Daoy (cell line): ENCODE results near the gene DBET. TPM values are rescaled to one million over a fixed set of nuclear protein-coding genes. Genes with fewer than 3 reads are reported as not detected.
"Not testable (repeated sequence)": the region's sequence is repeated elsewhere in the genome, so short reads cannot be mapped to it uniquely, and the experiment has no call there.

Experiments used
- DNase-seq: peaks from one replicate; pipeline ENCODE4 v3.0.0-alpha.2; 2015; ENCODE audit warnings: low read depth
- total RNA-seq: library from RNA; depleted of rRNA; stranded (reverse); fragments of >200 nt; shearing (Covaris generic); gene quantifications from 2 replicates; pipeline ENCODE4 v1.2.3, GENCODE V29; 2014

Gene DBET
- total RNA-seq, 1 experiment from 2014 or later = not detected

GRCh38 chr4:190049378-190050239, 14.7 kb upstream of the DBET start:
- not testable (repeated sequence) for DNase-seq

- DNase-seq = not testable (repeated sequence)
Observed at GRCh38 chr4:190058997-190059396, 5.3 kb upstream of the DBET start.

- DNase-seq = not testable (repeated sequence)
Observed at GRCh38 chr4:190064805-190065204, 503 bp downstream of the DBET start.

GRCh38 chr4:190068351-190068750, 4.0 kb downstream of the DBET start:
- not testable (repeated sequence) for DNase-seq

DNA sequence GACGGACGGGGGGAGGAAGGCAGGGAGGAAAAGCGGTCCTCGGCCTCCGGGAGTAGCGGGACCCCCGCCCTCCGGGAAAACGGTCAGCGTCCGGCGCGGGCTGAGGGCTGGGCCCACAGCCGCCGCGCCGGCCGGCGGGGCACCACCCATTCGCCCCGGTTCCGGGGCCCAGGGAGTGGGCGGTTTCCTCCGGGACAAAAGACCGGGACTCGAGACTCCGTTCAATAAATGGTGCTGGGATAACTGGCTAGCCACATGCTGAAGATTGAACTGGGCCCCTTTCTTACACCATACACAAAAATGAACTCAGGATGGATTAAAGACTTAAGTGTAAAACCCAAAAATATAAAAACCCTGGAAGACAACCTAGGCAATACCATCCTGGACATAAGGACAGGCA, 28.8 kb downstream of the DBET start:
- DNase-seq = not testable (repeated sequence)

- not testable (repeated sequence) for DNase-seq
Observed at GRCh38 chr4:190094031-190094430, 29.7 kb downstream of the DBET start.

- DNase-seq = not testable (repeated sequence)
Observed at GRCh38 chr4:190095335-190095734, 31.0 kb downstream of the DBET start.

DNA sequence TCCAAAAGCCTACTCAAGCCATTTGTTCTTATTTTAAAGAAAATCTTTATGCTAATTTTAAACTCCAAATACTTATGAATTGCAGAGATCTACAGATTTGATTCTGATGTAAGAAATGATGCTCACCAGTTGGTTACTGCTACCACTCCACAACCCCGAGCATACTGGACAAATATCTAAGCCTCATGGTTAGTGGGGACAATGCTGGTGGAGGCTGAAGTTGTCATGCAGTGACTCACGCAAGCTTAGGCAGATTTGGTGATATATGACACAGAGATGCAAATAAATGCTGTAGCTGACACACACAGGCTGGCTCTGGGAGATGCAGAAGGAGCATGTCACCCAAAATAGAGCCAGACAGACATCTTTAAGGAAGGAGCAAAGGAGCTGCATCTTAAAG, 35.3 kb downstream of the DBET start:
- not testable (repeated sequence) for DNase-seq

DNA sequence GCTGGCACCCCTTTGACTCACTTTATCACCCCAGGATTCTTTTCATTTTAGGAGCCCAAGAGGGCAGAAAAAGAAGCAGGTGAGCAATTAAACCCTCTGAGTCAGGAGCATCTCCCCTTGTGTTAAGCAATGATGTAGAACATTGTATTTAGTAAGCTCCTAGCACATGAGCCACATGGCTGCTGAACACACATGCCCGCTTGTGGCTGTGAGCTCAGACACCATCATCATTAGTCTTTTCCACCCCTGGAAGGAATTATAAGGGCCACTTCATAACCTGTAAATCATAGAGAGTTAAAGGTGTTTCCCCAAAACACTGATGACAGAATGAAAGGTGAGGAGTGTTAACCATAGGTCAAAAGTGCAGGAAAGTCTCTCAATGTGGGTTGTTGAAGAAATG, 37.2 kb downstream of the DBET start:
- not testable (repeated sequence) for DNase-seq

DNA sequence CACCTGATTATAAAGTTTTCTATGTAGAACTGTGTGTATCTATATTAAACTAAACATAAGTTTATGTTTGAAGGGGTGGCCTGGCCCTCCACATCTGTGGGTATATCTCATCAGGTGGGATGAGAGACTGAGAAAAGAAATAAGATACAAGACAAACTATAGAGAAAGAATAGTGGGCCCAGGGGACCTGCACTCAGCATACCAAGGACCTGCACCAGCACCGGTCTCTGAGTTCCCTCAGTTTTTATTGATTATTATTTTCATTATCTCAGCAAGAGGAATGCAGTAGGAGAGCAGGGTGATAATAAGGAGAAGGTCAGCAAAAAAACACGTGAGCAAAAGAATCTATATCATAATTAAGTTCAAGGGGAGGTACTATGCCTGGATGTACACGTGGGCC, 41.9 kb downstream of the DBET start:
- DNase-seq = not testable (repeated sequence)

DNA sequence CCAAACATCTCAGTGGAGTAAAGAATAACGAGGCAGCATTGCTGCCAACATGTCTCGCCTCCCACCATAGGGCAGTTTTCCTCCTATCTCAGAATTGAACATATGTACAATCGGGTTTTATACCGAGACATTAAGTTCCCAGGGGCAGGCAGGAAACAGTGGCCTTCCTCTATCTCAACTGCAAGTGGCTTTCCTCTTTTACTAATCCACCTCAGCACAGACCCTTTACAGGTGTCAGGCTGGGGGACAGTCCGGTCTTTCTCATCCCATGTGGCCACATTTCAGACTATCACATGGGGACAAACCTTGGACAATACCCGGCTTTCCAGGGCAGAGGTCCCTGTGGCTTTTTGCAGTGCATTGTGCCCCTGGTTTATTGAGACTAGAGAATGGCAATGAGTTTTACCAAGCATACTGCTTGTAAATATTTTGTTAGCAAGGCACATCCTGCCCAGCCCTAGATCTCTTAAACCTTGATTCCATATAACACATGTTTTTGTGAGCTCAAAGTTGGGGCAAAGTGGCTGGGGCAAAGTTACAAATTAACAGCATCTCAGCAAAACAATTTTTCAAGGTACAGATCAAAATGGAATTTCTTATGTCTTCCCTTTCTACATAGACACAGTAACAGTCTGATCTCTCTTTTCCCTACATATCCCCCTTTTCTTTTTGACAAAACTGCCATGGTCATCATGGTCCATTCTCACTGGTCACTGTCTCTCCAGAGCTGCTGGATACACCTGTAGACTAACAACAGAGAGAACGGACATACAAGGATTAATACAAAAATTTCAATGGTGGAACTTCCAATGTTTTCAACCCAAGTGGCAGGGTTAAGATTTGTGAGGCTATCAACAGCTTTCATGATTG, 42.5 kb downstream of the DBET start:
- not testable (repeated sequence) for DNase-seq

GRCh38 chr4:190107766-190108485, 43.6 kb downstream of the DBET start:
- not testable (repeated sequence) for DNase-seq

GRCh38 chr4:190108756-190109155, 44.5 kb downstream of the DBET start:
- DNase-seq = not testable (repeated sequence)

DNA sequence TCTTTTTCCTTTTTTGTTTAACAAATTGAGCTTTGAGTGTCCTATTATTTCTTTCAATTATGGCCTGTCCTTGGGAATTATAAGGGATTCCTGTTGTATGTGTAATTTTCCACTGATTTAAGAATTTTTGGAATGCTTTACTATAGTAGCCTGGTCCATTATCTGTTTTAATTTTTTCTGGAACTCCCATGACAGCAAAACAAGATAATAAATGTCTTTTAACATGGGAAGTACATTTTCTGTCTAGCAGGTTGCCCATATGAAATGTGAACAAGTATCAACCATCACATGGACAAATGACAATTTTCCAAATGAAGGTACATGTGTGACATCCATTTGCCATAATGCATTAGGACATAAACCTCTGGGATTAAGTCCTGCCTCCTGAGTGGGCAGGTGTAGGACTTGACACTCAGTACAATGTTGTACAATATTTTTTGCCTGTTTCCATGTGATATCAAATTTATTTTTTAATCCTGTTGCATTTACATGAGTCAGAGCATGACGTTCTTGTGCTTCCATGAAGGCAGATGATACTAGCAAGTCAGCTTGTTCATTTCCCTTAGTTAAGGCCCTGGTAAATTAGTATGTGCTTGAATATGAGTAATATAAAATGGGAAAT, 45.2 kb downstream of the DBET start:
- DNase-seq = not testable (repeated sequence)

DNA sequence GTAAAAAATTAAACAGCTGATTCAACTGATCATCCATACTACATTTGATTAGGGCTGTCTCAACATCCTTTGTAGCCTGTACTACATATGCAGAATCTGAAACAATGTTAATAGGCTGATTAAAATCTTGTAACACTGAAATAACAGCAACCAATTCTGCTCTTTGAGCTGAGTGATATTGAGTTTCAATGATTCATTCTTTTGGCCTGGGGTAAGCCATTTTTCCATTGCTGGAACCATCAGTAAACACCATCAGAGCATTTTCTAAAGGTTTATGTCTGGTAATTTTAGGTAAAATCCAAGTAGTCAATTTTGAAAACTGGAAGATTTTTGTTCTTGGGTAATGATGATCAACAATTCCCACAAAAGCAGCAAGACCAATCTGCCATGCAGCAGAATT, 45.7 kb downstream of the DBET start:
- not testable (repeated sequence) for DNase-seq

GRCh38 chr4:190110570-190111295, 46.4 kb downstream of the DBET start:
- not testable (repeated sequence) for DNase-seq

- not testable (repeated sequence) for DNase-seq
Observed at GRCh38 chr4:190112879-190113278, 48.6 kb downstream of the DBET start.

DNA sequence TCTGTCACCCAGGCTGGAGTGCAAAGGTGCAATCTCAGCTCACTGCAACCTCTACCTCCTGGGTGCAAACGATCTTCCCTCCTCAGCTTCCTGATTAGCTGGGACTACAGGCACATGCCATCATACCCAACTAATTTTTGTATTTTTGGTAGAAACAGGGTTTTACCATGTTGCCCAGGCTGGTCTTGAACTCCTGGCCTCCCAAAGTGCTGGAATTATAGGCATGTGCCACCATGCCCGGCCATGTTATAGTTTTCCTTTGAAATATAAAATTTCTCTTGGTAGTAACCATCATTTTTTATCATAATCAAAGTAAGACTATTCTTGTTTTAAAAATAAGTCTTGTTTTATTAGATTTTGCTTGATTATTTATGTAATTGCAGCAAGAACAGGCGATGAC, 50.7 kb downstream of the DBET start:
- not testable (repeated sequence) for DNase-seq
